ENCODE measurements around the gene RPN1. TPM values are rescaled to one million over a fixed set of nuclear protein-coding genes. Genes with fewer than 3 reads are reported as not detected.
"Not testable (repeated sequence)": the region's sequence is repeated elsewhere in the genome, so short reads cannot be mapped to it uniquely, and the experiment has no call there.

RPN1 gene
- total and polyA plus RNA-seq, 7 donors, result 33.6 to 220 (median 137) TPM

GRCh38 chr3:128681369-128681829 lies 30.8 kb upstream of the RPN1 start:
- intact Hi-C loops (cut with DNase I), result loop anchor here (1.0 to 5.0 kb wide), 5 partner anchors 17 to 197 kb away; partner anchors contain the start of genes ACAD9 and RAB7A
- Histone ChIP-seq H3K4me3 (peak overlapping the region; percentile 54 to 78 (median 62)), H3K9me3 (no peaks in the 10 kb centered on the region), H3K27ac (peak overlapping the region; percentile 86 to 95 (median 92)), H3K4me1 (peaks cover 0 to 6% (median 3%) of the 10 kb centered on the region in 4 donors), H3K36me3 (no peaks in the 10 kb centered on the region), H3K27me3 (no peaks in the 10 kb centered on the region)
- WGBS, 2 donors, result 30 to 40% methylated on average over 9 of the region's 9 CpGs
- no peak for DNase-seq
- no peak for TF ChIP-seq POLR2AphosphoS5 (IDR thresholded peaks at IDR 0.05)

- H3K36me3 ChIP-seq, result no peaks in the 10 kb centered on the region
- no peaks in the 10 kb centered on the region for H3K9me3 ChIP-seq
- peaks cover 0 to 6% (median 3%) of the 10 kb centered on the region in 4 donors for H3K4me1 ChIP-seq
- peak overlapping the region; percentile 54 to 78 (median 62) for H3K4me3 ChIP-seq
- H3K27me3 ChIP-seq, result no peaks in the 10 kb centered on the region
- WGBS, 2 donors, result 0 to 1% methylated on average over 67 of the region's 67 CpGs
- TF ChIP-seq EP300 (IDR thresholded peaks at IDR 0.05) (peak in 1 of 4 donors; percentile 15), CTCF (IDR thresholded peaks at IDR 0.05) (peak; percentile 95 to 100 (median 99)), POLR2A (IDR thresholded peaks at IDR 0.05) (peak; percentile 79 to 89), POLR2AphosphoS5 (IDR thresholded peaks at IDR 0.05) (peak; percentile 92 to 99 (median 96))
- peak; percentile 99 for DNase-seq
- intact Hi-C loops (cut with DNase I), result loop anchor here (1.0 to 5.0 kb wide), 6 partner anchors 18 to 198 kb away; partner anchors contain the start of genes ACAD9, RAB7A and RPN1
- peak overlapping the region; percentile 86 to 95 (median 92) for H3K27ac ChIP-seq
Observed at GRCh38 chr3:128680603-128681368, 30.2 kb upstream of the RPN1 start.

GRCh38 chr3:128679338-128679737 lies 28.7 kb upstream of the RPN1 start:
- Histone ChIP-seq H3K27ac (peak overlapping the region in 2 of 4 donors; percentile 90 to 95), H3K9me3 (no peaks in the 10 kb centered on the region), H3K4me1 (peaks cover 0 to 6% (median 3%) of the 10 kb centered on the region in 4 donors), H3K4me3 (no peak overlapping the region), H3K27me3 (no peaks in the 10 kb centered on the region), H3K36me3 (no peaks in the 10 kb centered on the region)
- intact Hi-C loops (cut with DNase I), result no loop called here
- DNase-seq, result no peak
- 96 to 97% methylated on average over 2 of the region's 2 CpGs for whole genome bisulfite sequencing, 2 donors
- TF ChIP-seq POLR2A (IDR thresholded peaks at IDR 0.05), result no peak
- no peak for TF ChIP-seq POLR2AphosphoS5 (IDR thresholded peaks at IDR 0.05)
- TF ChIP-seq EP300 (IDR thresholded peaks at IDR 0.05), result no peak
- no peak for TF ChIP-seq CTCF (IDR thresholded peaks at IDR 0.05)

GRCh38 chr3:128675802-128676201 lies 25.2 kb upstream of the RPN1 start:
- 66 to 83% methylated on average over 4 of the region's 4 CpGs for WGBS, 2 donors
- intact Hi-C loops (cut with DNase I), result not testable (repeated sequence)

GRCh38 chr3:128674161-128674784 lies 23.7 kb upstream of the RPN1 start:
- Histone ChIP-seq H3K36me3 (no peaks in the 10 kb centered on the region), H3K9me3 (no peaks in the 10 kb centered on the region), H3K4me1 (no peaks in the 10 kb centered on the region), H3K4me3 (no peak overlapping the region), H3K27ac (no peak overlapping the region), H3K27me3 (no peaks in the 10 kb centered on the region)
- WGBS, 2 donors, result 84 to 90% methylated on average over 10 of the region's 10 CpGs
- no peak for DNase-seq
- intact Hi-C loops (cut with DNase I), result no loop called here
- TF ChIP-seq POLR2A (IDR thresholded peaks at IDR 0.05), result no peak
- TF ChIP-seq CTCF (IDR thresholded peaks at IDR 0.05), result no peak
- TF ChIP-seq POLR2AphosphoS5 (IDR thresholded peaks at IDR 0.05), result no peak
- no peak for TF ChIP-seq EP300 (IDR thresholded peaks at IDR 0.05)

More at GRCh38 chr3:128675802-128676201, 25.2 kb upstream of the RPN1 start:
- not testable (repeated sequence) for H3K4me3 ChIP-seq, H3K4me1 ChIP-seq, H3K9me3 ChIP-seq, H3K27me3 ChIP-seq, H3K27ac ChIP-seq, DNase-seq, H3K36me3 ChIP-seq

All from sigmoid colon (tissue), 7 donors.